ENCODE data around the gene RHOF. TPM values are rescaled to one million over a fixed set of nuclear protein-coding genes. Genes with fewer than 3 reads are reported as not detected.
A peak's percentile ranks its signal among the peaks of the same experiment; 100 is the strongest.

Gene RHOF
- total RNA-seq, 1 experiment from 2014 or later = 71.8 TPM

DNA sequence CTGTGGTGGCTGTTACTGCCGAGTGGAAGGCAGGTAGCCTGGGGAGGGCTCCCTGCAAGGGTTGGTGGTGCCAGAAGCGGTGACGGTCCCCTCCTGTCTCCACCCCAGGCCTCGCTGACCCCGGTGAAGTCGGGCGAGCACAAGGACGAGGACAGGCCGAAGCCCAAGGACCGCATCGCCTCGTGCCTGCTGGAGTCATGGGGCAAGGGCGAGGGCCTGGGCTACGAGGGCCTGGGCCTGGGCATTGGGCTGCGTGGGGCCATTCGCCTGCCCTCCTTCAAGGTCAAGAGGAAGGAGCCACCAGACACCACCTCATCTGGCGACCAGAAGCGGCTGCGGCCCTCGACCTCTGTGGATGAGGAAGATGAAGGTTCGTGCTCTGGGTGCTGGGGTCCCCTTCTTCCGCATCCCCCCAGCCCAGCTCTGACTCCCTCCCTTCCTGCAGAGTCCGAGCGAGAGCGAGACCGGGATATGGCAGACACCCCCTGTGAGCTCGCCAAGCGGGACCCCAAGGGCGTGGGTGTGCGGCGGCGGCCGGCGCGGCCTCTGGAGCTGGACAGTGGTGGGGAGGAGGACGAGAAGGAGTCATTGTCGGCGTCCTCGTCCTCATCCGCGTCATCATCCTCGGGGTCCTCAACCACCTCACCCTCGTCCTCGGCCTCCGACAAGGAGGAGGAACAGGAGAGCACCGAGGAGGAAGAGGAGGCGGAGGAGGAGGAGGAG is 23.6 kb upstream of the RHOF start:
- Histone ChIP-seq H3K4me3 (ENCODE audit: low read depth in 2 of 2, low read length in 2 of 2) (no peak overlapping the region), H3K36me3 (ENCODE audit: control insufficient read depth, insufficient read depth, low read length) (peaks cover 10% of the 10 kb centered on the region), H3K27ac (ENCODE audit: low read length) (no peak overlapping the region), H3K9me3 (ENCODE audit: control insufficient read depth, insufficient read depth, low read depth, low read length) (no peaks in the 10 kb centered on the region), H3K4me1 (ENCODE audit: control insufficient read depth, insufficient read depth, low read length) (peaks cover 9% of the 10 kb centered on the region), H3K27me3 (ENCODE audit: control insufficient read depth, insufficient read depth, low read length) (no peaks in the 10 kb centered on the region)
- POLR2A ChIA-PET = no interaction called here
- BruUV-seq (replicated peaks) = TSS peak; percentile 48
- no peak for DNase-seq (ENCODE audit: low read depth, low spot score)
- TF ChIP-seq SIN3A (IDR thresholded peaks at IDR 0.05; ENCODE audit: borderline replicate concordance, insufficient read depth, low read depth, low read length) (no peak), TCF7L2 (IDR thresholded peaks at IDR 0.05; ENCODE audit: low read depth, low read length) (no peak), POLR2AphosphoS5 (IDR thresholded peaks at IDR 0.05; ENCODE audit: low read depth, low read length) (no peak), CTCF (IDR thresholded peaks at IDR 0.05) (no peak)
- TF ChIP-seq, protein P1, sequence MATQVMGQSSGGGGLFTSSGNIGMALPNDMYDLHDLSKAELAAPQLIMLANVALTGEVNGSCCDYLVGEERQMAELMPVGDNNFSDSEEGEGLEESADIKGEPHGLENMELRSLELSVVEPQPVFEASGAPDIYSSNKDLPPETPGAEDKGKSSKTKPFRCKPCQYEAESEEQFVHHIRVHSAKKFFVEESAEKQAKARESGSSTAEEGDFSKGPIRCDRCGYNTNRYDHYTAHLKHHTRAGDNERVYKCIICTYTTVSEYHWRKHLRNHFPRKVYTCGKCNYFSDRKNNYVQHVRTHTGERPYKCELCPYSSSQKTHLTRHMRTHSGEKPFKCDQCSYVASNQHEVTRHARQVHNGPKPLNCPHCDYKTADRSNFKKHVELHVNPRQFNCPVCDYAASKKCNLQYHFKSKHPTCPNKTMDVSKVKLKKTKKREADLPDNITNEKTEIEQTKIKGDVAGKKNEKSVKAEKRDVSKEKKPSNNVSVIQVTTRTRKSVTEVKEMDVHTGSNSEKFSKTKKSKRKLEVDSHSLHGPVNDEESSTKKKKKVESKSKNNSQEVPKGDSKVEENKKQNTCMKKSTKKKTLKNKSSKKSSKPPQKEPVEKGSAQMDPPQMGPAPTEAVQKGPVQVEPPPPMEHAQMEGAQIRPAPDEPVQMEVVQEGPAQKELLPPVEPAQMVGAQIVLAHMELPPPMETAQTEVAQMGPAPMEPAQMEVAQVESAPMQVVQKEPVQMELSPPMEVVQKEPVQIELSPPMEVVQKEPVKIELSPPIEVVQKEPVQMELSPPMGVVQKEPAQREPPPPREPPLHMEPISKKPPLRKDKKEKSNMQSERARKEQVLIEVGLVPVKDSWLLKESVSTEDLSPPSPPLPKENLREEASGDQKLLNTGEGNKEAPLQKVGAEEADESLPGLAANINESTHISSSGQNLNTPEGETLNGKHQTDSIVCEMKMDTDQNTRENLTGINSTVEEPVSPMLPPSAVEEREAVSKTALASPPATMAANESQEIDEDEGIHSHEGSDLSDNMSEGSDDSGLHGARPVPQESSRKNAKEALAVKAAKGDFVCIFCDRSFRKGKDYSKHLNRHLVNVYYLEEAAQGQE (IDR thresholded peaks at IDR 0.05; ENCODE audit: insufficient read depth in 1 of 2, low read depth in 2 of 2, low read length in 1 of 2) = no peak
- ATAC-seq = no peak
- in situ Hi-C loops (cut with HindIII; ENCODE audit: low pct_unique_long_range_greater_than_20kb, low sequenced_read_pairs) = no loop called here
- intact Hi-C loops (cut with micrococcal nuclease; ENCODE audit: unreplicated experiment) = no loop called here
- CTCF ChIA-PET = no interaction called here

DNA sequence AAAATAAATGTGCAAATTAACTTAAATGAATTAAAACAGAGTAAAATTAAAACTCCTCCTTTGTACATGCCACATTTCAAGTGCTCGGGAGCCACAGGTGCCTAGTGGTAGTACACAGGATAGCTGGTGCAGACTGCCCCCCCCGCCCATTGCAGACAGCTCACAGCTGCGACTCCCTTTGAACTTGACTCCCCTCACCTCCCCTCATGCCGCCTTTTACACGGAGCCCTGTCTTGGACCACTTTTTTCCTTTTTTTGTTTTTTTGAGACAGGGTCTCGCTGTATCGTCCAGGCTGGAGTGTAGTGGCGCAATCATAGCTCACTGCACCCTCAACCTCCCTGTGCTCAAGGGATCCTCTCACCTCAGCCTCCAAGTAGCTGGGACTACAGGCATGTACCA is 21.8 kb upstream of the RHOF start:
- peaks cover 10% of the 10 kb centered on the region for H3K36me3 ChIP-seq (ENCODE audit: control insufficient read depth, insufficient read depth, low read length)
- POLR2A ChIA-PET = no interaction called here
- no peak for TF ChIP-seq SIN3A (IDR thresholded peaks at IDR 0.05; ENCODE audit: borderline replicate concordance, insufficient read depth, low read depth, low read length)
- TF ChIP-seq POLR2AphosphoS5 (IDR thresholded peaks at IDR 0.05; ENCODE audit: low read depth, low read length) = no peak
- TF ChIP-seq TCF7L2 (IDR thresholded peaks at IDR 0.05; ENCODE audit: low read depth, low read length) = no peak
- TF ChIP-seq, protein P1 (IDR thresholded peaks at IDR 0.05; ENCODE audit: insufficient read depth in 1 of 2, low read depth in 2 of 2, low read length in 1 of 2) = no peak
- TF ChIP-seq CTCF (IDR thresholded peaks at IDR 0.05) = no peak
- no peak overlapping the region for H3K4me3 ChIP-seq (ENCODE audit: low read depth in 2 of 2, low read length in 2 of 2)
- ATAC-seq = no peak
- no peak overlapping the region for H3K27ac ChIP-seq (ENCODE audit: low read length)
- CTCF ChIA-PET = no interaction called here
- BruUV-seq (replicated peaks) = no TSS peak
- intact Hi-C loops (cut with micrococcal nuclease; ENCODE audit: unreplicated experiment) (no loop called here), in situ Hi-C loops (cut with HindIII; ENCODE audit: low pct_unique_long_range_greater_than_20kb, low sequenced_read_pairs) (no loop called here)
- H3K4me1 ChIP-seq (ENCODE audit: control insufficient read depth, insufficient read depth, low read length) = peaks cover 22% of the 10 kb centered on the region
- H3K9me3 ChIP-seq (ENCODE audit: control insufficient read depth, insufficient read depth, low read depth, low read length) = no peaks in the 10 kb centered on the region
- no peaks in the 10 kb centered on the region for H3K27me3 ChIP-seq (ENCODE audit: control insufficient read depth, insufficient read depth, low read length)
- DNase-seq (ENCODE audit: low read depth, low spot score) = no peak
